ENCODE results near the gene SYNGR1.

Gene SYNGR1

DNA sequence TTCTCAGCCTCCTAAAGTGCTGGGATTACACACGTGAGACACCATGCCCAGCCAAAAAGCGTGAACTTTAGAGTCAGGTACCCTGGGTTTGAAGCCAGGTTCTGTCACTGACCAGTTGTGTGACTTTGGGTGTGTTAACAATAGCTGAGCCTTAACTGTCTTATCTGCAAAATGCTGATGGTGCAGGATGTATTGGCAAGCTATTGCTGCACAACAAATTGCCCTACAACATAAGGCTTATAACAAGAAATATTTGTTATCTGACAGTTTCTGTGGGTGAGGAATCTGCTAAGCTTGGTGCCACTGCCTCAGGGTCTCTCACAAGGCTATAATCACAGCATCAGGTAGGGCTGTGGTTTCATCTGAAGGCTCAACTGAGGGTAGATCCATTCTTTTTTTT, 21.9 kb downstream of the SYNGR1 start:
- no peak for DNase-seq (ENCODE audit: low read depth)

DNA sequence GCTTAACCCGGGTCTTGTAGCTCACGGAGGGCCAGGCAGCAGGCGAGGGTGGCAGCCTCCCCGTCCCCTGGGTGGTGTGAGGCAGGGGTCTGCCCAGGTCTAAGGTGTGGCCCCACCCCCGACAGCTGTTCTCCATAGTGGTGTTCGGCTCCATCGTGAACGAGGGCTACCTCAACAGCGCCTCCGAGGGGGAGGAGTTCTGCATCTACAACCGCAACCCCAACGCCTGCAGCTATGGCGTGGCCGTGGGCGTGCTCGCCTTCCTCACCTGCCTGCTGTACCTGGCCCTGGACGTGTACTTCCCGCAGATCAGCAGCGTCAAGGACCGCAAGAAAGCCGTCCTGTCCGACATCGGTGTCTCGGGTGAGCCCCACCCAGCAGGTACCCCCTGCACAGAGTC, 24.4 kb downstream of the SYNGR1 start:
- no peak for DNase-seq (ENCODE audit: low read depth)

- DNase-seq (ENCODE audit: low read depth): no peak
Observed at GRCh38 chr22:39374801-39375200, 25.0 kb downstream of the SYNGR1 start.

GRCh38 chr22:39375646-39376045, 25.9 kb downstream of the SYNGR1 start:
- no peak for DNase-seq (ENCODE audit: low read depth)

GRCh38 chr22:39379756-39380730, 30.3 kb downstream of the SYNGR1 start:
- no peak for DNase-seq (ENCODE audit: low read depth)

- no peak for DNase-seq (ENCODE audit: low read depth)
Observed at GRCh38 chr22:39381009-39381755, 31.4 kb downstream of the SYNGR1 start.

GRCh38 chr22:39381930-39382329, 32.1 kb downstream of the SYNGR1 start:
- no peak for DNase-seq (ENCODE audit: low read depth)

- no peak for DNase-seq (ENCODE audit: low read depth)
Observed at GRCh38 chr22:39382410-39382809, 32.6 kb downstream of the SYNGR1 start.

DNA sequence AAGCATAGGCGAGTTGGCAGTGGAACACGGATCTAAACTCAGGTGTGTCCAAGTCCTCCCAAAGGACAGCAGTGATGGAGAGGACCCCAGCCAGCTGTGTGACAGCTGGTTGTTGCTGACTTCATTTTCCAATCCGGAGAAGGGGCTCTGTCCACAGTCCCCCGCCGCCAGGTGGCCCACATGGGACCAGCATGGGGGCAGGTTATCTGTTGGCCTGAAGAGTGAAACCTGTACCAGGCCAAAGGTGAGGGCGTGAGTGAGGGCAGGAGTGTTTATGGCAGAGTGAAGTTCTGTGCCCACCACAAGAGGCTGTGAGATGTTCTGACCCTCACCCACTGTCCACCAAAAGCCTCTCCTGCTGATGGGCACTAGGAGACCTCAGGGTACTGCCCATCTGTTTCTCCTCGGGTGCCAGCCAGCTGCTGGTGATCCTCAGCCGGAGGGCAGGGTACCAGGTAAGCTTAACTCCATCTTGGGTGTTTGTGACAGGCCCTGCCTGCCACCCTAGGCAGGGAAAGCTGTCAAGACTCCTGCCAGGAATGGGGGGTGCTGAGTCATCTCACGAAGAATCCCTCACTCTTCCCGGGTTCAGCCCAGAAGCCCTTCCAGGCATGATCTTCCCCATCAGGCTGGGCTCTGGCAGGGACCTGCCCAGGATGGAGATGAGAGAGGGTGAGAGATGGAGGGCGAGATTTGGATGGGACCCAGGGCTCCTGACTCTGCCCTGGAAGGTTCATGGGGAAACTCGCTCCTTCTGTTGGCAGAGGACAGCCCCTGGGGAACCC, 34.2 kb downstream of the SYNGR1 start:
- DNase-seq (ENCODE audit: low read depth): no peak

DNA sequence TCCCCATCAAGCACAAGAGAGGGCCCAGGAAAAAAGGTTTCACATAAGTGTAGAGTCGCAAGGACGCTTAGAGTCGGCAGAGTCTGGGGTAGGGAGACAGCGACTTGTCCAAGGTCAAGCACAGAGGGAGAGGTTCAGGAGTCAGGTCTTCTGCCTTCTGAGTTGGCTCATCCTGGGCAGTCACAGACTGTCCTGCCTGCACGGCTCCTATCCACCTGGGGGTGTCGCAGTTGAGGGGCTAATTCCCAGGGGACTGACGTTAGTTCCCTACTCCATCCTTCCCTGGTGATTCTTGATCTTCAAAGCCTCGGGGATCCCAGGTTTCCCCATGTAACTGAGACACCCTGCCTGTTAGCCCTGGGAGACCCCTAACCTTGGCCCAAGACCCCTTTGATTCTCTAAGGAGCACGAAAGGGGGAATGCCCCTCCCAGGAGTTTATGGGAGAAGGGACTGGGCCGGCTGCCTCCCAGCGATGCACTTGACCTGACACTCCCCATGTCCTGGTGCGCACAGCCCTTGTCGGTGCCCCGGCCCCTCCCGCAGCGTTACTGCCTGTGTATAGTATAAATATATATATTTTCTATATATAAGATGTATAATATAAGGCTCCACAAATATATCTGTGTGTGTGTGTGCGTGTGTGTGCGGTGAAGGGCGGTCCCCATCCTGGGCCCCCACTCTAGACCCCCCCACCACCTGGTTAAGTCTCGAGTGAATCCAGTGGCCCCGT, 35.1 kb downstream of the SYNGR1 start:
- no peak for DNase-seq (ENCODE audit: low read depth)

DNA sequence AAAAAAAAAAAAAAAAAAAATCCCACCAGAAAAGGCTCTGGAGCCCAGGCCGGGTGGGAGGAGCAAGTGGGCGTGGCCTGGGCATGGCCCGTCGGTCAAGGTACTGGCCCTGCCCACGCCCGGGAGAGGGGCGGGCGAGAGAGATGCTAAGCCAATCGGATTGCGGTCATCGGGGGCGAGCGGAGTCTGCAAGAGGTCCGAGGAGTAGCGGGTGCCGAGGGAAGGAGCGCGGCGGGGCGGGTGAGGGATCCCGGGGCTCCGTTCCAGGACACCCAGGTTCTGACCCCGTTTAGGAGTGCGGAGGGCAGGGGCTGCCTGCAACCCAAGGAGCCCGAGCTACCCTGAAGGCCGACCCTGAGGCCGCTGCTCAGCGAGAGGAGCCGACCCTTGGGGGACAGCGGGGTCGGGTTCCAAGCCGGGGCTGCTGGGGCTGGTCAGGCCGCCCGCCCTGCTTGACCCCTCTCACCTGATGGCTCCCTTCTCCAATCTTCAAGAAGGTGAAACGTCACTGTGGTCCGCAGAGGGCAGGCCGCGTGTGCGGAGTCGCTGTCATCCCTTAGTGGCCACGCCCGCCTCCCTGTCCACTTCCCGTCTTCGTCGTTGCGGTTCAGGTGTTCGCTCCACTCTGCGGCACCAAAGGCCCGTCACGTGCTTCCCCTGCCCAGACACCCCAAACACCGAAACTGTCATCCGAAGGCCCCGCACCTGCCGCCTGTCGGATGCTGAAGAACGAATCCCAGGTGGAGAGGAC, 38.6 kb downstream of the SYNGR1 start:
- peak; percentile 64 for DNase-seq (ENCODE audit: low read depth)

DNA sequence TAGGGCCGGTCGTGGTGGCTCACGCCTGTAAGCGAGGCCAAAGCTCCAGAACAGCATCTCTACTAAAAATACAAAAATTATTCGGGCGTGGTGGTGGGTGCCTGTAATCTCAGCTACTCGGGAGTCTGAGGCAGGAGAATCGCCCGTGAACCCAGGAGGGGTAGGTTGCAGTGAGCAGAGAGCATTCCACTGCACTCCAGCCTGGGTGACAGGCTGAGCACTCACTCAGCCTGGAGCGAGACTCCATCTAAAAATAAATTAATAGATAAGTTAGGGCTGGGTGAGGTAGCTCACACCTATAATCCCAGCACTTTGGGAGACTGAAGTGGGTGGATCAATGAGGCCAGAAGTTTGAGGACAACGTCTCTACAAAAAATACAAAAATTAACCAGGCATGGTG, 39.6 kb downstream of the SYNGR1 start:
- DNase-seq (ENCODE audit: low read depth): no peak

DNA sequence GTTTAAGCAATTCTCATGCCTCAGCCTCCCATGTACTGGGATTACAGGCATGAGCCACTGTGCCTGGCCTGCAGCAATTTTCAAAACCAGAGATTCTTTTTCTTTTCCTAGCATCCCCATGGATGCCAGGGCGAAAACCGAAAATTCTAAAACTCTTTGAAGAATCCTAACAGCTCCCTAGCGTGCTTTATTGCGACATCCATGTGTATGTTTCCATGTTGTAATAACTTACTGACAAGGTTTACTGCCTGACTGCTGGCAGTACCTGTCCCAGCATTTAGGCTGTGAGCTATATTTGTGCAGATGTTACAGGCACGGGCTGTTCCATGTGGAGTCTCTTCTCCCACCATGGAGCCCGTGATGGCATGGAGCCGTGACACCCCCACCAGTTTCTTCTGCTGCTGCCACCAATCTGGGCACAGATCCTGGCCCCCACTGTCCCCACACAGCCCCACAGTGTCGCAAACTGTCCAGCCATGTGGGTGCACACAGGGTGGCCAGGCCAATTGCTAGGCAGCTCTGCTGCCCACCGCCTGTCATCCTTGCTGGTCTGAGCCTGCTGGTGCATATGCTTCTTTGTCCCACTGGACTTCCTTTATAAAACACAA, 42.7 kb downstream of the SYNGR1 start:
- no peak for DNase-seq (ENCODE audit: low read depth)

DNA sequence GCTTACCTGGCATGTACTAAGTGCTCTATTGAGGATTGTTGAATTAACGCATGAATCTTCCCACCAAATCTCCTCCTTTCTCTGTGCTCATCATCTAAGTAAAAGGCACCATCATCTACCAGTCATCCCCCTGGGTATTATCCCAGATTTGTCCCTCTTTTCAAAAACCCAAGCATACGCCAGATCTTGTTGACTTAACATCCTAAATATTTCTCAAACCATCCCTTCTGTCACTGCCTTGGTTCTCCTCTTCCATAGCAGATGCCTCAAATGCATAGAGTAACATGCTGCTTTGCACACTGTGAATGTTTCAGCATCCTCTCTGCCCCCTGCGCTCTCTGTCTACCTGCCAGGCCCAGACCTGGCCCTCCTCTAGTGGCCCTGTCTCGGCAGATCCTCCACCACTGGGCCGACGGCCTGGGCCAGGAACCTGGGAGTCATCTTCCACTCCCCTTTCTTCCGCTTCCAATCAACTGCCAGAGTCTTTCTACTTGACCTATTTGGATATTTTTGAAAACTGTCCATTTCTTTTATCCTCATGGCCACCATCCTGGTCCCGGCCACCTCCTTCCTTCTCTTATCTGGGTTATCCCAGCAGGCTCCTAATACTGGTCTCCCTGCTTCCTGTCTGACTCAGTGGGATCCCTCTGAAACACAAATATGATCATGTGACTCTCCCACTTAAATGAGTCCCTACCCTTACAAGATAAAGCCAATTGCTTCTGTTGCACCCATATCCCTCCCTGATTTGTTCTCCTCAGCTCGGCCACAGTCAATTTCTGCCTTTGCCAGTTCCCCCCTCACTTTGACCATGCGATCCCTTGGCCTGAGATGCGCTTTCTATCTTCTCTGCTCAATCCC, 46.4 kb downstream of the SYNGR1 start:
- DNase-seq (ENCODE audit: low read depth): no peak

DNA sequence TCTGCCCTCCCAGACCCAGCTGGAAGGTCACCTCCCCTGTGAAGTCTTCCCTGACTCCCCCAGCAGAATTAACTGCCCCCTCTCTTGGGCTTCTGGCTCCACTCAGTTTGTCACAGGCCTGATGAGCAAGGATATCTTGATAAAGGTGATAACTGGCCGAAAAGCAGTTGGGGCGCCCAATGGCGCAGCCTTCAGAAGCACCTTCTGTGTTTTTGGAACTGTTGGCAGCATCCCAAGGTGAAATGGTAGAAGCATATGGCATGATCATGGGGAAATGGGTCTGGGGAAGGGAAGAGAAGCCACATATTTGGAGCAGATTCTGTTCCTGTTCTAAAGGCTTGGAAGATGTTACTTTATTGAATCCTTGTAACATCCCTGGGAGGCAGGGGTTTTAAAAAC, 47.0 kb downstream of the SYNGR1 start:
- no peak for DNase-seq (ENCODE audit: low read depth)

GRCh38 chr22:39401301-39401631, 51.5 kb downstream of the SYNGR1 start:
- DNase-seq (ENCODE audit: low read depth): no peak

DNA sequence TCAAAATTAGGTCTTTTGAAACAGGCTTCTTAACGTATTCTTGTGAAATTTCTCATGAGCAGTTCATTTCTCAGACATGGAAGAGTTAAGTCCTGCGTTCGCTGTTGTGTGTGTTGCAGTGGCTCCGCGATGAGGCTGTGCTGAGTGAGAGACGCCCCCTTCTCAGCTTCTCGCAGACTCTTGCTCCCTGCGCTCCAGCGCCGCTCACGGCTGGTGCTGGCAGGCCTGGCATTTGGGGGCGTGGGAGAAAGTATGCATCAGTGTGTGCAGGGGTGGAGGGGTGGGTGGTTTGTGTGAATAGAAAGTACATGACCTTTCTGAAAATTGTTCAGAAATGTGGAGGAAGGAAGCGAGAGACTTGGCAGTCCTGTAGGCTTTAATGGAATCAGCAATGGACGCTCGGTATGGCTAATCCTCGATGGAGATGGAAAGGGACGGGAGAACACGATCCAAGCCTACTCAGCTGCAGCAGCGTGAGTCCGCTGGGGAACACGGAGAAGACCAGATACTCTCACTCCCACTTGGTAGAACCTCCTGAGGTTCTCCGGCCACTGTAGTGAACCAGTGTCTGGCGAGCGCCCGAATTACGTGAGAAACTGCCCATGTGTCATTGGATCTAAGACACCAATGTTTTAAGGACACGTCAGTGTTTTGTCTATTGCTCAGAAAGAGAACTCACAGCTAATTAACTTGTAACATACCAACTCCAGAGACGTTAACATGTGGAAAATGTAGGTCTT, 55.7 kb downstream of the SYNGR1 start:
- peak; percentile 25 for DNase-seq (ENCODE audit: low read depth)

- DNase-seq (ENCODE audit: low read depth): no peak
Observed at GRCh38 chr22:39408173-39408572, 58.4 kb downstream of the SYNGR1 start.

- no peak for DNase-seq (ENCODE audit: low read depth)
Observed at GRCh38 chr22:39408807-39409206, 59.0 kb downstream of the SYNGR1 start.

All from stimulated activated CD8-positive, alpha-beta memory T cell treated with anti-CD3 and anti-CD28 coated beads, Interleukin-4, amount 100 ng/mL, for 24 hours (primary cell).